ENCODE data around the gene NKX6-1.

NKX6-1 gene
- 0 to 0.36 (median 0) reads per million in 4 experiments for total RNA-seq

DNA sequence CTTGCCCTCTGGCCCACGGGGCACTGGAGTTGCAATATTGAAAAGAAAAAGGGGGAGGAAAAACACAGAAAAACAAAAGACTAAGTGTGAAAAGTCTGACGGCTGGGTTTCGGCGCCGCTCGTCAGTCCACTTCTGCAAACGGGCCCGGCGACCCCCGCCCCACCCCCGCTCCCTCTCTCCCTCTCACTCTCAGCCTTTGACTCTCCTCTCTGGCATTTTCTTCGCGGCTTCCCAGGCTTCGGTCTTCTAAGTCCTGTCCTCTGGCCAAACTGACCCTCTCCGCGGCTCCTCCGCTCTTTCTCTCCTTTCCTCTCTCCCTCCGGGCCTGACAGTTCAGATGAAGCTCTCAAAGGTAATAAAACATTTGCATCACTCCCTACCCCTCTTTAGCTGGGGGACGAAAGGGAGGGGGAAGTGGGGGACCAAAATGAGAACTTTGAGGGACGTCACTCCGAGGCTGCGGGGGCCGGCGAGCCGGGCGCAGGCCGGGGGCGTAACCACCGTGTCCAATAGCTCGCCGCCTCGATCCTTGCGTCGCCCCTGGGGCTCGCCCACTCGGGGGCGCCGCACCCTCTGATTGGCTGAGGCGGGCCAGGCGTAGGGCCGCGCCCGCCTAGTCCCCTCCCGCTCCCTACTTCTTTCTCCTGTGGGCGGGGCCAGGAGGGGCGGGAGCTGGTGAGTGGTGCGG is at the start of gene NKX6-1:
TSS of gene NKX6-1 (minus strand) at position 358 of the 689 bp plus-strand sequence. CDS start 1,064 bp downstream, outside the sequence.
- no peak for DNase-seq

DNA sequence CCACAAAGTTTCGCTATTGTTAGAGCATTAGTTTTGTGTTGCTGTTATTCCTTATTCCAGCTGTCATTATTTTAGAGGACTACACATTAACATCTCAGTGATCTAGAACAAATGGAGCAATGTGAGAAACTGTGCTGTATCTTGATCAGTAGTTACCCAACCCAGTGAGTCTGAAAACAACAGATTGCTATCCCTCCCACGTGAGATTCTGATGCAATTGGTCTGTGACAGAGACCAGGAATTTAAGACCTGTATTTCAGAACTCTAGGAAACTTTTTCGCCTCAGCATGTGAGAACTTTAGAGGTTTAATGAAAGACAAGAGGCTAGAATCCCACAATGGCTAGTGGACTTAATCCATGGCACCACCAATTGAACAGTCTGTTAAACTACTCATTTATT is 48.1 kb upstream of the NKX6-1 start:
- DNase-seq = no peak

DNA sequence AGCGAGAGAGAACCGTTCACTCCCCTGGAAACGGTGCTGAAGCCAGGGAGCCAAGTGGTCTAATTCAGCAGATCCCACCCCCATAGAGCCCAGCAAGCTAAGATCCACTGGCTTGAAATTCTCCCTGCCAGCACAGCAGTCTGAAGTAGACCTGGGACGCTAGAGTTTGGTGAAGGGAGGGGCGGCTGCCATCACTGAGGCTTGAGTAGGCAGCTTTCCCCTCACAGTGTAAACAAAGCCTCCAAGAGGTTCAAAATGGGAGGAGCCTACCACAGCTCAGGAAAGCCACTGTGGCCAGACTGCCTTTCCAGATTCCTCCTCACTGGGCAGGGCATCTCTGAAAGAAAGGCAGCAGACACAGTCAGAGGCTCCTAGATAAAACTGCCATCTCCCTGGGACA is 46.0 kb upstream of the NKX6-1 start:
- no peak for DNase-seq

DNA sequence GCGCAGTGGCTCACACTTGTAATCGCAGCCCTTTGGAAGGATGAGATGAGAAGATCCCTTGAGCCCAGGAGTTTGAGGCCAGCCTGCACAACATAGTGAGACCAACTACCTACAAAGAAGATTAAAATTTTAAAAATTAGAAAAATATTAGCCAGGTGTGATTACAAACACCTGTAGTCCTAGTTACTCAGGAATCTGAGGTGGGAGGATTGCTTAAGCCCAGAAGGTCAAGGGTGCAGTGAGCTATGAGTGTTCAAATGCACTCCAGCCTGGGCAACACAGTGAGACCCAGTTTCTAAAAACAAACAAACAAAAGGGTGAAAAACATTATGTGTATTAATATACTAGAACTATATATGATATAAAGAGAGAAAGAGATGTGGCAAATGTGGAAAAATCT is 36.8 kb upstream of the NKX6-1 start:
- DNase-seq = no peak

DNA sequence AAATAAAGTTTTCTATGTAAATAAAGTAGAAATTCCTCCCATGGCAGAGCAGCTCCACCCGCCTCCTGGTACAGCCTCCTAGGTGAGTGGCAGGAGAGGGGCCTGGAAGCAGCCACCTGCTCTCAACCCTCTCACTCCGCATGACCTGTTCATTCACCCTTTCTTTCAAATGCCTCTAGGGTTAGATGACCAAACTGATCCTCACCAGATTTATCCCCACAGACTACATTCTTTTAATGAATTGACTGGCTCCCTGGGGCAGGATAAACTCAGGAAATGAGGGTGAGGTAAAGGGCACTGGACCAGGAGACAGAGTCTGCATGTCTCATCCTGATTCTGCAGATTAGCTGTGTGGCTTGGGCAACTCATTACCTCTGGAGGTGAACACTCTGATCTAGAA is 32.6 kb upstream of the NKX6-1 start:
- DNase-seq = no peak

DNA sequence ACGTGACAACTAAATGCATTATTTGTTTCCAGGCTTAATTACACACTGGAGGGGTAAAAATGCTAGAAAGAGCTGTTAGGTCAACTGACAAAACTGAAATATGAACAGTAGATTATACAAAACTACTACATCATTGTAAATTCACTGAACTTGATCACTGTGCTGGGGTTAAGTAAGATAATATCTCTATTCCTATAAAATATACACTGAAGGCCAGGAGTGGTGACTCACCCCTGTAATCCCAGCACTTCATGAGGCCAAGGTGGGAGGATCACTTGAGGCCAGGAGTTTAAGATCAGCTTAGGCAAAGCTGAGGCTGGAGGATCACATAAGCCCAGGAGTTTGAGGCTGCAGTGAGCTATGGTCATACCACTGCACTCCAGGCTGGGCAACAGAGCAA is 31.8 kb upstream of the NKX6-1 start:
- no peak for DNase-seq

DNA sequence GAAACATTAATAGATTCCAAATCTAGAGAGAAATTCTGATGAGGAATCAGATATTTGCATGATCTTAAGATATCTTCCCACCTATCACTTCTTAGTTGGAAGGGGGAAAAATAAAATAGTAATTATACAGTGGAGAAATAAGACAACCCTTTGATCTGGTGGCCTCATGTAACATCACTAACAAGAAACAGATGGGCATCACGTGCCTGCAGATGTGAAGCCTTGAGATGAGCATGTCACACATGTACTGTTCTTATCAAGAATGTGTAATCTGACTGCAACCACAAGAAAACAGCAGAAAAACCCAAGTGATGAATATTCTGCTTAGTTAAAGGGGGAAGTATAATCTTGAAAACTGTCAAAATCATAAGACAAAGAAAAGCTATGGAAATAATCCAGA is 31.4 kb upstream of the NKX6-1 start:
- DNase-seq = no peak

DNA sequence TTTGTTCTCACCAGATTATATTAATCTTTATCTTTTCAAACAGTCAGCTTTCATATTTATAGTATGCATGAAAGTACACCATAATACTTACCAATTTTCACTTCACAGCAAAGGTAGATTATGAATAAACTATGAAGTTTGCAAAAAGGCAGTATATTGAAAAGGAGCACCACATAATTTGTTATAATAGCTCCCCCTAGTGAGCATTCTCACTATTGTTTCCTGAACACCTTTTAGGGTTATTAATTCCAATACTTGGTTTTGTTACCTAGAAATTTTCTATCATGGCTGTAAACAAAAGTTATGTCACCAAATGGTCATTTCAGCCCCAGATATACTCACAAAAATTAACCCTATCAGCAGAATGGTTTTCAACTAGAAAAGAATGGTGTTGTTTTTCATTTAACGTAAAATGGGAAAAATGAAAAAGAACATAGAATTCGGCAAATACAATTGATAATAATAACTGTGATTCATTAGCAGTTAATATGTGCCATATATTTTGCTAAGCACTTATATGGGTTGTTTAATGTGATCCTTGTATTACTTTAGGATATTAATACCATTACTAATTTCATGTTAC is 30.2 kb upstream of the NKX6-1 start:
- no peak for DNase-seq

DNA sequence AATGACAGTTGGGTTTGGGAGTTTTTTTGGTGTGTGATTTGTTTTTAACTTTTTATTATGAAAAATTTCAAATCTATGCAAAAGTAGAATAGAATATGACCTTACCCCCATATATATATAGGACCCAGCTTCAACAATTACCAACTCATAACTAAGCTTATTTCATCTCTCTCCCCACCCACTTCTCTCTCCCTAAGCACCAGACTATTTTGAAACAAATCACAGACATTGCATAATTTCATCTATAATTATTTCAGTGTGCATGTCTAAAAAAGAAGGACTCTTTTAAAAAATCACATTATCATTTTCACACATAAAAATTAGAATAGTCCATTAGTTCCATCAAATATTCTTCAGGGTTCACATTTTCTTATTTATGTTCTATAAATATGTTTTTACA is 28.3 kb upstream of the NKX6-1 start:
- DNase-seq = no peak

DNA sequence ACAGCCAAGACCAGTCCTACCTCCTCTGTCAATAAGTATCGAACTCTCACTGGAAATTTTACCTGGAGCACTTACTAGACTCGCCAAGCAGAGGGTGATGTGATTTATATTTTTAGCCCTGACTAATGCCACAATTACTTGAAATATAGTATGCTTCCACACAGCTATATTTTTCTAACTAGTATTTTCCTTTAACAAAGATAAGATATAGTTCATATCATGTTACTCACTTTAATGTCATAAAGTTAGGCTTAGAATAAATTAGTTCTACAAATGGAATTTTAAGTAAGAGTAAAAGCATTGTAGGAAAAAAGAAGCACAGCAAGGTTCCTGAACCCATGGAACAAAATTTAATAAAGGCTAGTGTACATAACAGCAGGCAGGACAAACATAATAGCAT is 16.0 kb upstream of the NKX6-1 start:
- no peak for DNase-seq

DNA sequence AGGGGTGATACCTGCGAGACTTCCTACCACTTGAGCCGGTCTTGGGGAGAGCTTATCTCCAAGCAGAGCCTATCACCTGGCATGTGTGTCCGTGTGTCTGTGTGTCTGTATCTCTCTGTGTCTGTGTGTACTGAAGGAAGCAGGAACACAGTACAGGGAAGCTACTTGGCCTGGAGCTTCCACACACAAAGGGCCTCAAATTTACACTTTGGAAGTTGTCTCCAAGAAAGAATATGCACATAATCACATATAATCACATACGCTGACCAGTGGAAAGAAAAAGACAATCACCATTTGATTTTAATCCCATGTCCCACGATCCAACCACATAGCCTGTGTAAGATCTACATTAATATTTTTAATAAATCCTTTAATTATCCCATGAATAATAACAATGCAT is 13.2 kb upstream of the NKX6-1 start:
- DNase-seq = no peak

DNA sequence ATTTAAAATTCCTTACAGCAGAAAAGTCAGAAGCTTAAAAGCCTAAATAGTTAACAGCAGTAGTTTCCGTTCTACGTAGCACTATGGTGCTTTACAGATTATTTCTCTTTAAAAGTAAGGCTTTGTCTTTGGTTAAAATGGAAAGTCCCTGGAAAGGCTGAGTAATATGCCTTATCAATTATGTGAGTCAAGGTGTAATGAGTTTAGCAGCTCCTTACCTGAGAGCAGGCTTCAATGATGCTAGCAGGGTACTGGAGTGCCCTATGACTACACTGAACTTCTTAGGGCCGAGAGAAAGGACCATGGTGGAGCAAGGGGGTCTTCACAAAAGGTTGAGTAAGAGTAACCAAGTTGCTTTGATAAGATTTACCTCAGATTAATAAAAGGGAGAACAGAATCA is 12.6 kb upstream of the NKX6-1 start:
- no peak for DNase-seq

DNA sequence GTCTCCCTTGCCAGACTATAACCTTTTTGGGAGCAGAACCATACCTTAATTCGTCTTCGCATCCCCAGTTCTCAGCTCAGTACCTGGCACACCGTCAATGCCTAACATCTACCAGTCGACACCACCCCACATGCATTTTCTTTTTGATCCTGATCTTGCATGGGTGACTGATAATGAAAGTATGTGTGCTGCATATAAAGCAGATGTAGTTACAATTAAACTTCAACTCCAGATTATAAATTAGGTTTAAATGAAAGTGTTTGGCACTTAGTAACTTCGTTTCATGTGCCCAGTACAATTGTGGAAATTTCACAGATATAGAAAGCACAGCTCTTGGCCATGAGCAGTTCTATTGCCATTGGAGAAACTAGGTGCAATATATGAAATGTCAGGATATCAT is 8.8 kb upstream of the NKX6-1 start:
- no peak for DNase-seq

DNA sequence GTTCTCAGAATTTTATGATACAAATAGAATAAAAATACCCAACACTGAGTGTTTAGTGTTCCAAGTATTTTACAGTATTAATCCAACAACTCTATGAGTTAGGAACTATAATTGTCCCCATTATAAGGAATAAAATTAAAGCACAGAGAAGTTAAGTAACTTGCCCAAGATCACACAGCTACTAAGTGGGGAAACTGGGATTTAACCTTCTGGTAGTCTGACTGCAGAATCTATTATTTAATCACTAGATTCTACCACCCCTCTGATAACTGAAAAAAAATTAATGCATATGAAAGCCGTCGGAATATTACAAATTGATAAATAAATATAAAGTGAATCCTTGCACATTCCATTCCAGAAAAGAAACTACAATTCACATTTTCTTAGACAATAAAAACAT is 5.7 kb upstream of the NKX6-1 start:
- no peak for DNase-seq

DNA sequence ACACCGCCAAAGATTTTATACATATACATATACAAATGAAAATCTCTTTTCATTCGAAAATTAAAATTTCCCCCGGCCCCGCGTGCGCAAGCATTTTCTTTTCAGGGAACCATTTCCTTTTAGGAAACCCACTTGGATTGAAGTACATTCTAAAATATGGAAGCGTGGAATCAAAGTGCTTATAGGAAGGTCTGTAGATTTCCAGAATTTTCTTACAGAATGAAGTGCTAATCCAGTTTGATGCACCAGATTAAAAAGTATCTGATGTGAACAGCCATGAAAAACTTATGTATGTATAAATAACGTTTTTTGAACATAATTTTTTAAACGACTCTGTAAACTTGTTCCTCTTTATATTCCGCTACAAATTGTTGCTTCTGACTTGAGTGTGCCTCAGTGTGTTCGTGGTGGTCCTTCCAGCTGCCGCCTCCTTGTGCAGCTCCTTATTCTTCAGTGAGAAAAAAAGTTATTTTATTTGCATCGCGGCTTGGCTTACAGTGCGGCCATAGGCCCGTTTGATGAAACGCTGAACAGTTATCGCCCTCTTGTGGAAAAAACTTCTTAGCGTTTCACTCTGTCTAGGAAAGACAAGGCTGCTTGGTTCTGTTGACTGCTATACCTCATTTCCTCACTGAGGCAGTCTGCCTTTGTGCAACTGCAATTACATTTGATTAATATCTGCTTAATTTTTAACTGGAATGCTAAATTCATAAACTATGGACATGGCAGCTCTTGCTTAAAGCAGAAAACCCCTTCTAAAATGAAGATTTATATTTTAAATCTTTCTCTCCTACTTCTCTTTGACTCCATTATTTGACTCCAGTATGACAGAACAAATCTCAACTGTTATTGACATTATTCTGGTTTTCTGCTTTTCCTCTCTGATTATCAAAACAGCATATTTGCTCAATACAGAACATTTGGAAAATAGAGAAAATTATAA is 4.7 kb upstream of the NKX6-1 start:
- no peak for DNase-seq

DNA sequence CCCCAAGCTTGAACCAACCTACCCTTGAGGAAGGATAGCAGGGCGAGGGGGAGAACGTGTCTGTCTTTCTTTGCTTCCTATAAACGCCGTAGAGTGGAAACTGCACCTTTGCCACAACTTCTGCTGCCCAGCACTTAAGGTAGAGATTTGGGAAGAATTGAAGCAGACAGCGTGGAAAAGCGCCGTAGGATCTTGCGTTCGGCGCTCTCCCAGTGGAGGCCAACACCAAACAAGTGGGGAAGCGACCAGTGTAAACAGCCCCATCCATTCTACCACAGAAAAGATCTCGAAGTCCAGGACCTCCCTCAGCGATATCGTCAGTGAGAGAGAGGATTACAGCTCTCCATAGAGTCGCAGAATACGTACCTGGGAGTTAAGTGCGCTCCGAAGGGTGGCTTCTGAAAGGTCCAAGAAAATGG is 3.9 kb upstream of the NKX6-1 start:
- DNase-seq = no peak

DNA sequence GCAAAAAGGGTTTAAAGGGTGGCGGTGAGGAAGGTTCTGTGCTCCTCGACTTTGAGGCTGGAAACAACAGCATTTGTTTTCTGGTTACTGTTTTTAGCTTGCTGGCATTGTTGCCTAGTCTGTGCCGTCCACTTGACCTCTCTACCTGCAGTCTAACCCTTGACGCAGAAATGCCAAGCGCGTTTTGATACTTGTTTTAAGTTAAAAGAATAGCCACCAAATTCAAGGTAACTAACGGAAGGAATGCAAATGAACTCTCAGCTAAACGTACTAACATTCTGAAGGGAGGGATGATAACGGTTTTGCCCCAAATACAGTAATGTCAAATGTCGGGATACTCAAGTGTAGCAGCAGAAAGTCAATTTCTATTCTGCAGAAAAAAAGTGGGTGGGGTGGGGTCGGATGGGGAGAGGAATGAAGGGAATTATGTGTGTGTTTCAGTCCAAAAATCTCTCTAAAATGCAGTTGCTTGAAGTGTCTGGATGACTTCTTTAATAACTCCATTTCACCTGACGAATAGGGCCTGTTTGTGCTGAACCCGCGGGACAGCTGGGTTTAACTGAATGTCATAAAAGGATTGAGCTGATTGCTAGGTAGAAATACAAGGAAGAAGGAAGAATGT is 3.4 kb upstream of the NKX6-1 start:
- no peak for DNase-seq

DNA sequence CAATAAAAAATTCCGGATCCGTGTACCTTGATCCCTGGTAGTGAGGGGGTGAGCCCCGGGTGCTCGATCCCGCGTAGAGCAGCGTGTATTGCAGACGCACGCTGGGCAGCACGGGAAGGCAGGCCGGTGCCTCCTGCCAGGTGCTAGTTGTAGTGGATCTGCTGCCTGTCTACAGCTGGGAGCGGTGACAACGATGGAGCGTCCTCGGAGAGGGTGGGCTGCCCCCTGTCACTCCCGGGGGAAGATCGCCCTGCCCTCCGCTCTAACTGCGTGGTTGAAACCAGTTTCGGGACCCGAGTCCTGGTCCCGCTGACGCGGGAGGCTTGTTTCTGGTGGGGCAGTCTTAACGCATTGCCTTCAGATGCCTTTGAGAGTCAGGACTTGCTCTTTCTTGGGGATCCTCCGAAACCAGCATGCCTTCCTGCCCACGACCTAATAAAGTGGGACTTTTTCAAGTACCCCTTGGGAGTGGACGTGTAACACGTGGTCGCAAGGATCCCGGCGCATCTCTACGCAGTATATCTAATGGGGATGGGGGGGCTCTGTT is 2.7 kb upstream of the NKX6-1 start:
- DNase-seq = no peak

DNA sequence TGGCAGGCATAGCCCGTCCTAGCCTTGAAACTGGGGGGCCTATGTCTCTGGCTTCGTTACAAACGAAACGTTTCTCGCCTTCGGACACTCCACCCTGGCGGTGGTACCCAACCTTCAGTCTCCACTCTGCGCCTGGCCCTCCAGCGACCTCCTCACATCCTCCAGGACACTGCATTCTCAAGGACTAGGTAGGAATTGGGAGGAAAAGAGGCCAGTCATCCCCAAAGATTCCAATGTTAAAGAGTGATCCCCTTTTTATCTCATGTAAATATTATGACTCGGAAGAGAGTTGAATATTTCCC is 2.1 kb upstream of the NKX6-1 start:
- DNase-seq = no peak

DNA sequence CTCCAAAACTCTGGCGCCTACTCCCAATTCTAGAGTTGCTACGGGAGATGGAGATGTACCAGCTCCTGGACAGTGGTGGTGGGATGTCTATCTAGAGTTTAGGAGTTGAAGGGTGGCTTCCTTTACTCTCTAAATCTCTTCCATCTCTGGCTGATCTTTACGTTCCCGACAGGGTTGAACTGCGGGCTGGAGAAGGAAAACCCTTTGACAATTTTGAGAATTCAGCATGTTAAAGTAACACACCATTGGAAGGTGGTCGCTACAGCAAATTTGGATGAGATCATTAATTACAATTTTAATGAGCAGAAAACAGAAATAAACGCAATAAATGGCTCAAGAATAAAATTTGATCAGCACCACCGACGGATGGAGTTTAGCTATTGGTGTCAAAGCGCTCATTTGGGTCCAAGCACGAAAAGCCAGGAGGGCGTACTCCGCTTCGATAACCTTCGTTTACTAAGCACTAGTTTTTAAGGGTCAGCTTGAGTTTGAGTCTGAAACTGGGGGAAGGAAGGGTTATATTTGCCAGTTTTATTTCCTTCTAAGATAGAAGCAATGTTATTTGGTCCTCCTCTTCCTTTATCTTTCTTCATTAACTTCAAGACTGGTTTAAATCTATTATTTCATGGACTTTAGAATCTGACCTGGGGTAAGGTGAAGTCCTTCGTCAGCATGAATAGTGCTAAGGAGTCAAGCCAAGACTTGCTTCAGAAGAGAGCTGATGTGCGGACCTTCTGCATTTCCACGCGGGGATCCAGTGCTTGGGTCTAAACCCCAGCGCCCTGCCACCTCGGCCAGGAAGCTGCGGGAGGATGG is 1.5 kb upstream of the NKX6-1 start:
- no peak for DNase-seq

DNA sequence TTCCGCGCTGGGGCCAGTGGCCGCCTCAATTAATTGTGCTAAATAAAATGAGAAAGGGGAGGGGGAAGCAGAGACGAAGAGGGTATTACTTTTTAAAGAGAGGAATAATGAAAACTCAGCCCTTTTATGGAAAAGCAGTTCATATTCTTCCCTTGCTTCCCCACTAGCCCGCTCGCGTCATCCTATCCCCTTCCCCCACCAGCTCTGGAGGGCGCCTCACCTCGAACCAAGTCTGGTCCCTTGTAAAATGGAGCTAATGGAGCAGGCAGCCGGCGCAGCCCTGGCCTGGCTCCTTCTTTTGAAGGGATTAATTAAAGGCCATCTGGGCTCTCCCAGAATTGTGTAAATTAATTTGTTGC is 511 bp upstream of the NKX6-1 start:
- DNase-seq = no peak

DNA sequence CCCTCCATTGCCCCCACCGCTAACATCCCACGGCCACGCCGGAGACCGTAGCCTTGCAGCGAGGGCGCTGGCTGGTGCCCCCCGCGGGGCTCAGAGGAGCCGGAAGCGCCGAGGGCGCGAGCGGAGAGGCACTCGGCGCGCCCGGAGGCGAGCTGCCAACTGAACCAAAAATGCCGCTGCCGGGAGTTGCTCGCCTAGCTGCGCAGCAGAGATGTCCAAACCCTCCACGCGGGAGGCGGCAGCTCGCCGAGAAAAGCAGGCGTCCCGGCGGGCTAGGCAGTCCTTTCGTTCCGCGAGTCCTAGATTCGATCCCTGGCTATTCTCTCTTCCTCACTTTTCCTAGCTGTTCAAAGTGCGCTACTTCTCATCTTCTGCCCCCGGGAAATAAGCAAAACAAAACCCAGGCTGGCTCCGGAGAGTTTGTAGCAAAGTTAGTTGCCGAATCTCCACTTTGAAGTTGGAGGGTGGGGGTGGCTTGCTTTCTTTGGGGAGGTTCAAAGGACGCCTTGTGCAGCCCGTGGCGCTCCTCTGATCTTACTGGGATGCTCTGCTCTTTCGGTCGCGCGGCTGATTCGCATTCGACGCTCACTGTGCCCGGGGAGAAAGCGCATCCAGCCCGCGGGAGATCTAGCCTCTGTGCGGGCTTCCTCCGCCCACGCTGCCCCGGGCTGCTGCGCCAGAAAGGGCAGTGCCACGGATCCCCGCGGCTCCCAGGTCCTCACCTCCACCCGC is 723 bp downstream of the NKX6-1 start:
- DNase-seq = no peak

Data from effector CD8-positive, alpha-beta T cell (primary cell).